Heart left ventricle (tissue), 13 donors: ENCODE results near the gene YY1.

ENCODE experiments used
- CTCF ChIP-seq, 12 donors: fragments of 200-600 bp; sonication (generic) in 4 of 12; IDR thresholded peaks; one replicate each; pipeline versions ENCODE4 v1.5.0 to v1.8.0; 2018 to 2022; ENCODE audit warnings: antibody characterized with exemption in 12 of 12, mild to moderate bottlenecking in 5 of 12
- POLR2A ChIP-seq, 2 donors: fragments of 450-650 bp; IDR thresholded peaks; one replicate each; pipeline ENCODE4 v1.6.1; 2017; ENCODE audit warnings: antibody characterized with exemption in 2 of 2, mild to moderate bottlenecking in 2 of 2, moderate library complexity in 2 of 2
- donor health status: ischemic (EF 13 %, LVEDD 7.1; RV severe dilation, severe dysfunction).
- donor health status: DM: no; HTN: yes; CAD: no.
- donor health status: DM: no; HTN: no; CAD: no.
- donor health status: ischemic (EF 25% LVEDD 6.9; RV normal size, moderate dysfunction).
- donor health status: ischemic (EF 25% LVEDD 5.7; RV mildly dilated, moderate dysfunction).
- donor health status: ischemic (EF 35%, LVEDD 5.7; RV mildly dilated, moderate dysfunction).
- donor health status: nonischemic (EF 11% LVEDD 7.7; RV severe dilation, severe dysfunction).
- donor health status: DM: yes; HTN: yes; CAD: no.
- donor health status: PGD.
- donor health status: ischemic (EF 29% LVEDD 5.4; RV normal size, mild dysfunction).
- donor health status: nonischemic (EF 23%, LVEDD 6.1; RV moderate dilation, normal function).

DNA sequence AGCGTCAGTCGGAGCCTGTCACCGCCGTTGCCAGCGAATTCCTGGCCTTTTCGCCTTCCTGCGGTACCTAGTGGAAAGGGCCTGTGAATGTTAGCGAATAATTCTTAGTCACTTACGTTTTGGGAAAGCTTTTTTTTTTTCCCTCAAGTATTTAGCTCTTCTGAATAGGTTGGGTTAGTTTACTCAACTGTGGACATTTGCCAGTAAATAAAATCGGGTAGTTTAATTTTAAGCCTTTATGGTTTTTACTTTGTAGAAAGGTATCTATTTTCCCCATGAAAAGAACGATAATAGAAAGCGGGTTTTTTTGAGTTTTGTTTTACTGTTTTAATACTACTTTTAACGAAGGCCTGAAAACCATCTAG lies 1.7 kb downstream of the YY1 start:
- TF ChIP-seq CTCF (IDR thresholded peaks at IDR 0.05), result peak in 1 of 12 donors; percentile 2
- no peak for TF ChIP-seq POLR2A (IDR thresholded peaks at IDR 0.05)
